Transverse colon (tissue), 4 donors: ENCODE measurements around the gene PNCK. TPM values are rescaled to one million over a fixed set of nuclear protein-coding genes. Genes with fewer than 3 reads are reported as not detected.

Source experiments
- DNase-seq: peaks from one replicate; pipeline ENCODE4 v3.0.0-alpha.2; 2019
- H3K27ac ChIP-seq, 4 donors: fragments of 200-600 bp; sonication (generic); 2 replicates each; pipeline ENCODE4 v1.5.1; 2016 to 2018; ENCODE audit warnings: inconsistent platforms in 4 of 4
- H3K27me3 ChIP-seq: fragments of 200-600 bp; sonication (generic); 2 replicates; pipeline ENCODE4 v1.5.1; 2017; ENCODE audit warnings: inconsistent platforms
- H3K36me3 ChIP-seq, 4 donors: fragments of 200-600 bp; sonication (generic); 2 replicates each; pipeline ENCODE4 v1.5.1; 2017 to 2019; ENCODE audit warnings: inconsistent platforms in 4 of 4
- H3K4me1 ChIP-seq, 4 donors: fragments of 200-600 bp; sonication (generic); 2 replicates each; pipeline ENCODE4 v1.5.1; 2017 to 2020; ENCODE audit warnings: inconsistent platforms in 4 of 4
- H3K4me3 ChIP-seq, 4 donors: fragments of 200-600 bp; sonication (generic); 1 replicate in 1 of 4; 2 replicates in 3 of 4; pipeline versions ENCODE4 v1.5.1 to v1.6.1; 2017 to 2019; ENCODE audit warnings: inconsistent platforms in 4 of 4
- H3K9me3 ChIP-seq, 2 donors: fragments of 200-600 bp; sonication (generic); 2 replicates each; pipeline ENCODE4 v1.5.1; 2017 to 2019; ENCODE audit warnings: inconsistent platforms in 2 of 2
- CTCF ChIP-seq, 5 experiments: fragments of 200-600 bp in 3 of 5; fragments of 450-650 bp in 2 of 5; sonication (generic) in 3 of 5; IDR thresholded peaks; 1 replicate in 2 of 5; 2 replicates in 3 of 5; pipeline ENCODE4 v1.5.1; 2016 to 2017; ENCODE audit warnings: antibody characterized with exemption in 5 of 5, inconsistent platforms in 3 of 5, mild to moderate bottlenecking in 2 of 5, moderate library complexity in 1 of 5
- EP300 ChIP-seq: sonication (generic); formaldehyde crosslinking; IDR thresholded peaks from one replicate; pipeline ENCODE4 v1.6.1; 2017; ENCODE audit warnings: antibody characterized with exemption, low read depth
- POLR2A ChIP-seq: fragments of 450-650 bp; IDR thresholded peaks from one replicate; pipeline ENCODE4 v1.6.1; 2016; ENCODE audit warnings: antibody characterized with exemption, mild to moderate bottlenecking, moderate library complexity
- POLR2AphosphoS5 ChIP-seq, 3 donors: sonication (generic); formaldehyde crosslinking; IDR thresholded peaks; one replicate each; pipeline ENCODE4 v1.6.1; 2016; ENCODE audit warnings: antibody characterized with exemption in 3 of 3
- WGBS, 2 donors: methylation state at CpG; one replicate each; pipeline ENCODE4 v1.1.5; 2018; ENCODE audit warnings: low coverage in 1 of 2; 5-methylcytosine and 5-hydroxymethylcytosine counted together
- in situ Hi-C, 4 donors: fragments of 200-750 bp; cut with MboI; loops; one replicate each; pipeline versions ENCODE4 v1.15.0 to v1.15.1; 2017; ENCODE audit warnings: low sequenced_read_pairs in 3 of 4, low pct_ligation_motif_present in 1 of 4, low pct_unique_long_range_greater_than_20kb in 1 of 4
- intact Hi-C: fragments of 100-400 bp; cut with DNase I; formaldehyde crosslinking; loops from one replicate; pipeline ENCODE4 v1.15.1; 2023; ENCODE audit warnings: low total_unique reads
- total RNA-seq, 4 donors: library from RNA; depleted of rRNA; stranded (reverse); fragments of >200 nt; gene quantifications; one replicate each; pipeline ENCODE4 v1.1.0, GENCODE V29; 2016

The PNCK gene
- total RNA-seq, 4 donors from 2014 or later = 6.5 to 74.4 (median 7.9) TPM; not detected in 1

GRCh38 chrX:153649915-153650782 lies 23.5 kb downstream of the PNCK start:
- no peaks in the 10 kb centered on the region for H3K9me3 ChIP-seq
- no peaks in the 10 kb centered on the region for H3K36me3 ChIP-seq
- H3K4me3 ChIP-seq = no peak overlapping the region
- DNase-seq = no peak
- H3K27me3 ChIP-seq = peaks cover 43% of the 10 kb centered on the region
- no peak overlapping the region for H3K27ac ChIP-seq
- intact Hi-C loops = loop anchor here (10.0 kb wide), 1 partner anchor 95 kb away; no protein-coding TSS in a partner anchor
- H3K4me1 ChIP-seq = peaks cover 0 to 11% (median 4%) of the 10 kb centered on the region in 4 donors
- 76% methylated on average over 41 of the region's 41 CpGs; no CpG with 5 or more reads in 1 of the 2 donors for WGBS, 2 donors
- in situ Hi-C loops = loop anchor here (10.0 to 25.0 kb wide), 3 partner anchors 88 to 688 kb away; no protein-coding TSS in a partner anchor
- TF ChIP-seq EP300 (no peak), POLR2AphosphoS5 (IDR thresholded peaks at IDR 0.05) (no peak), POLR2A (no peak), CTCF (IDR thresholded peaks at IDR 0.05) (no peak)

DNA sequence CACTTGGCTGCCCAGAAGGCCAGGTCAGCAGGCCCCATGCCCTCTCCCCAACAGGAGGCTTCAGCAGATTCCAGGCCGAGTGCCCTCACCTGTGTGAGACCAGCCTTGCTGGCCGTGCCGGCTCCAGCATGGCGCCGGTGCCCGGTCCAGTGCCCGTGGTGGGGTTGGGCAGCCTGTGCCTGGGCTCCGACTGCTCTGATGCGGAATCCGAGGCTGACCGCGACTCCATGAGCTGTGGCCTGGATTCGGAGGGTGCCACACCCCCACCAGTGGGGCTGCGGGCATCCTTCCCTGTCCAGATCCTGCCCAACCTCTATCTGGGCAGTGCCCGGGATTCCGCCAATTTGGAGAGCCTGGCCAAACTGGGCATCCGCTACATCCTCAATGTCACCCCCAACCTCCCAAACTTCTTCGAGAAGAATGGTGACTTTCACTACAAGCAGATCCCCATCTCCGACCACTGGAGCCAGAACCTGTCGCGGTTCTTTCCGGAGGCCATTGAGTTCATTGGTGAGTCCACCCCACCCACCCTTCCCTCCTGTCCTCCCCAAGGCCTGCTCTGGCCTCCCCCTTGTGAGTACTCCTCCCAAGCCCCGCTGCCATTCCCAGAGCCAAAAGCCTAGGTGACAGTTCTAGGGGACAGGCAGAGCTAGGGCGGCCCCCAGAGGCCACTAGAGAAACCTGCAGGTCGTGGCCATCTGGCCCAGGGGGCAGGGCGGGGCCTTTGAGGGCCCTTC lies 24.3 kb downstream of the PNCK start:
- in situ Hi-C loops = no loop called here

DNA sequence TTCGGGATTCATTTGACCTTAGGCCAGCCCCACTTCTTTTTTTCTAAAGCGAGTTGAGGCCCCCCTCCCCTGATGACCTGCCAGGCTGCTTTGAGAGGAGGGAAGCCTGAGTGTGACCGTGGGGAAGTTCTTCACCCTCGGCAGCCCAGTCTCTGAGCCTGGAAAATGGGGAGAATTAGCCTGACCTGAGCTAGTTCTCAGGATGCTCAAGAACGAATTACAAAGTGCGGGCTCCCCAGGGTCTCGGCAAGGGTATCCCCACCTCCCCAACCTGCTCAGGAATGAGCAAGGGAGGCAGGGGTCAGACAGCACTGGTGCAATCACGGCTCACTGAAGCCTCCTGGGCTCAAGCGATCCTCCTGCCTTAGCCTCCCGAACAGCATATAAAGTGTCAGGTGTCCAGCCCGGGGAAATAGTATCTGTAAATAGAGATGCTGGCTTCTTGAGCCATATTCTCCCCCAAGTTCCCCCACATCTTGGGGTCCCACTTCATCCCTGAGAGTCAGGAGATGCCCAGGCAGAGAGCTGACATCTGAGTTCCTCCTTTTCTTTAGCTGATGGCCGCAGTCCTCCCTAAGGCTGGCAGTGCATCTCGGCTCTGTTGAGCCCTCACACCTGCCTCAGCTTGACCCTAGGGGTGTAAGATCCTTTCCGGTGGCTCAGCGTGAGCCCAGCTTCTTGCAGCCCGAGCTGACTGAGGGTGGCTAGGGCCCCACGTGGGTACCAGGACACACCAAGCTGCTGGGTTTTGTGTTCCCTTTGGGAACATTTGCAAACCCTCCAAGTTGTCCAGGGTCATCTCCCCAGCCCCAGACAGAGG lies 25.0 kb downstream of the PNCK start:
- TF ChIP-seq CTCF (IDR thresholded peaks at IDR 0.05) (no peak), POLR2A (no peak), EP300 (no peak), POLR2AphosphoS5 (IDR thresholded peaks at IDR 0.05) (no peak)
- intact Hi-C loops = no loop called here
- H3K4me1 ChIP-seq = peaks cover 0 to 18% (median 8%) of the 10 kb centered on the region in 4 donors
- no peaks in the 10 kb centered on the region for H3K9me3 ChIP-seq
- 75% methylated on average over 14 of the region's 17 CpGs; no CpG with 5 or more reads in 1 of the 2 donors for WGBS, 2 donors
- no peaks in the 10 kb centered on the region for H3K36me3 ChIP-seq
- no peak overlapping the region for H3K27ac ChIP-seq
- no peak for DNase-seq
- peaks cover 56% of the 10 kb centered on the region for H3K27me3 ChIP-seq
- in situ Hi-C loops = no loop called here
- H3K4me3 ChIP-seq = no peak overlapping the region

More for the DNA sequence above, 24.3 kb downstream of the PNCK start:
- peaks cover 0 to 13% (median 4%) of the 10 kb centered on the region in 4 donors for H3K4me1 ChIP-seq
- H3K4me3 ChIP-seq = no peak overlapping the region
- 77% methylated on average over 19 of the region's 26 CpGs; no CpG with 5 or more reads in 1 of the 2 donors for WGBS, 2 donors
- intact Hi-C loops = no loop called here
- DNase-seq = no peak
- no peaks in the 10 kb centered on the region for H3K36me3 ChIP-seq
- no peaks in the 10 kb centered on the region for H3K9me3 ChIP-seq
- peaks cover 51% of the 10 kb centered on the region for H3K27me3 ChIP-seq
- H3K27ac ChIP-seq = no peak overlapping the region
- no peak for TF ChIP-seq POLR2AphosphoS5 (IDR thresholded peaks at IDR 0.05)
- TF ChIP-seq POLR2A = no peak
- peak in 4 of 5 experiments; percentile 11 to 37 (median 27) for TF ChIP-seq CTCF (IDR thresholded peaks at IDR 0.05)
- no peak for TF ChIP-seq EP300
